Measurements from ENCODE around the gene NLRP12.

DNA sequence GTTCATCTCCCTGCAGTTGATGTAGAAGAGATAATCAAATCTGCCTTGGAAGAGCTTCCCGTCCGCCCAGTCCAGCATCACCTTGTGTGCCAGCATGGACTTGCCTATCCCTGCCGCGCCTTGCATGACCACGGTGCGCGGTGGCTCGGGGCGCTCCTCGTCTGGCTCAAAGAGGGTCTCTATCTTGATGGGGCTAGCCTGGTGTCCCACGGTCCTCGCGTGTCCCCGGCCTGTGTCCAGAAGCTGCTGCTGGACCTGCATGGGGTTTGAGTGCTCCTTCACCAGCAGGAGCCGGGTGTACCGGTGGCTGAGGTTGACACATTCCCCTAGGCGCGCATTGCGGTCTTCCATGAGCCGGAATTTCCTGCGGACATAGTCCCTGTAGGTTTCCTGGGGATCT lies 13.2 kb downstream of the NLRP12 start:
- TF ChIP-seq POLR2A (IDR thresholded peaks at IDR 0.05; ENCODE audit: low read length) (no peak), GATA1 (IDR thresholded peaks at IDR 0.05; ENCODE audit: low read depth, low read length) (no peak)

Data from erythroblast (primary cell).